Measurements from ENCODE around the gene ACKR2.
"Not testable (repeated sequence)": the region's sequence is repeated elsewhere in the genome, so short reads cannot be mapped to it uniquely, and the experiment has no call there.

The ACKR2 gene

GRCh38 chr3:42864321-42864950, 55.2 kb downstream of the ACKR2 start:
- DNase-seq, result no peak

- DNase-seq, result no peak
These were observed 56.0 kb downstream of the ACKR2 start for GRCh38 chr3:42865256-42865655.

DNA sequence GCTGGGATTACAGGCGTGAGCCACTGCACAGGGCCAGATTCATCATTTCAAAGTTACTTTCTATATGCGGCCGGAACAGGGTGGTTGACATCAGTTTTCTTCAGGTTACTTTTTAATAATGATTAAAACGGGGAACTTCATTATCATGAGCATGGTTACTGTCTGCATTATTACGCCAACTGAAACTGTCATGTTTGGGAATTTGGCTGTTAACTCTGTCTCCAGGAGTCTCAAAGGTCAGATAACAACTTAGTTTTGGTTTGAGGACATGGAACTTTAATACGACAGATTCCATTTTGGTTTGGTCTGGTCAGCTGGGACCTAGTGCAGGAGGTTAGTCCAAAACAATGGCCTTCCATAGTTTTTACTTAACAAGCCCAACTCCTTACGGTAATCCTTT, 57.9 kb downstream of the ACKR2 start:
- no peak for DNase-seq

- no peak for DNase-seq
These were observed 59.6 kb downstream of the ACKR2 start for GRCh38 chr3:42868841-42869240.

- DNase-seq, result no peak
These were observed 62.4 kb downstream of the ACKR2 start for GRCh38 chr3:42871592-42872196.

DNA sequence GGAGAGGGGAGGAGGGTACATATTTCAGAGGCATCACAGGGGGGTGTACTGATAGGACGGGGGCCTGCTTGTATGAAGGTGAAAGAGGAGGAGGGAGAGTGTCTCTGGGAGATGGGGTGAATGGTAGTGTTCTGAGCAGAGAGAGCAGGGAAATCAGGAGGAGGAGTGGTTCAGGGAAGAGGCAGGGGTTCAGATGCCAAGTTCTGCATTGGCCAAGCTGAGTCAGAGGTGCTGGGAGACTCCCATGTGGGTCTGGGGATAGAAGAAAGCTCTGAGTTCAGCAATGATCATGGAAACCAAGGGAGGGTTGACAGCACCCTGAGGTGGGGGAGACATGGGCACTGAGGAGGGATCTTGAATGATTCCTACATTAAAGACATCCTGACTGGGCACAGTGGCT, 63.5 kb downstream of the ACKR2 start:
- DNase-seq, result no peak

DNA sequence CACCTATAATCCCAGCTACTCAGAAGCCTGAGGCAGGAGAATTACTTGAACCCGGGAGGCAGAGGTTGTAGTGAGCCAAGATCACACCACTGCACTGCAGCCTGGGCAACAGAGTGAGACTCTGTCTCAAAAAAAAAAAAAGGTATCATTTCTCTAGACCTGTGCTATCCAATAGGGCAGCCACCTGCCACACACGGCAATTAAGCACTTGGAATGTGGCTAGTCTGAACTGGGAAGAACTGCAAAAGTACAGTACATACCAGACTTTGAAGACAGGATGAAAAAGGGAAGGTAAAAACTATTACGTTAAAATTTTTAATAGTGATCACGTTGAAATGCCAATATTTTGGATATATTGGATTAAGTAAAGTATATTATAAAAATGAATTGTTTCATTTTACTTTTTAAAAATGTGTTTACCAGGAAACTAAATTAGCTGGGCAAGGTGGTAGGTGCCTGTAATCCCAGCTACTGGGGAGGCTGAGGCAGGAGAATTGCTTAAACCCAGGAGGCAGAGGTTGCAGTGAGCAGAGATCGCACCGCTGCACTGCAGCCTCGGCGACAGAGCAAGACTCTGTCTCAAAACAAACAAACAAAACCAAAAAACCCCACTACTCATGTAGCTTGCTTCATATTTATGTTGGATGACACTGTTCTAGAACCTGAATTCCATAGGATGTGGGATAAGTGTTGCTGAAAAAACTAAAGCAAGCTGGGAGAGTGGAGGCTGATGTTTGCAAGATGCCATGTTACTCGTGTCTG, 64.2 kb downstream of the ACKR2 start:
- DNase-seq, result no peak

DNA sequence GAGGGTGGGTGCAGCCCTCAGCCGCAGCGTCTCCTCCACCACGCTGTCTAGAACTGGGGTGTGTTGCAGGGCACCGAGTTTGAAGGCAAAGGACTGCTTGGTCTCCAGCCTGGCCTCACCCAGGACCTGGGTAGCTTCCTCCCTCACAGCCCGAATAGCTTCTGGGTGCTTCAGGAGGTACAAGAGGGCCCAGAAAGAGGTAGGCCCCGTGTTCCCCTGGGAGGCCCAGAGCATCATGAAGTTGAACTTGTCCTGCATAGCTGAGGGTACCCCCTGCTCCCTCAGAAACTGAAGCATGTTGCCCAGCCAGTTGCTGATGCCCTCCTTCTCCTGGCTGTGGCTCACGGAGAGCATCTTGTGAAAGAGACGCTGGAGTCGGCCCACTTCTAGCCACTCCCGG, 65.5 kb downstream of the ACKR2 start:
- no peak for DNase-seq

GRCh38 chr3:42875325-42876151, 66.3 kb downstream of the ACKR2 start, which contains the start of gene CYP8B1:
Gene CYP8B1, minus strand, starts transcription at chr3:42875879. Its CDS starts 63 bp downstream, at chr3:42875816.
- no peak for DNase-seq

GRCh38 chr3:42876401-42876800, 67.2 kb downstream of the ACKR2 start:
- no peak for DNase-seq

GRCh38 chr3:42876940-42877720, 67.9 kb downstream of the ACKR2 start:
- DNase-seq, result no peak

- no peak for DNase-seq
These were observed 68.6 kb downstream of the ACKR2 start for GRCh38 chr3:42877881-42878280.

DNA sequence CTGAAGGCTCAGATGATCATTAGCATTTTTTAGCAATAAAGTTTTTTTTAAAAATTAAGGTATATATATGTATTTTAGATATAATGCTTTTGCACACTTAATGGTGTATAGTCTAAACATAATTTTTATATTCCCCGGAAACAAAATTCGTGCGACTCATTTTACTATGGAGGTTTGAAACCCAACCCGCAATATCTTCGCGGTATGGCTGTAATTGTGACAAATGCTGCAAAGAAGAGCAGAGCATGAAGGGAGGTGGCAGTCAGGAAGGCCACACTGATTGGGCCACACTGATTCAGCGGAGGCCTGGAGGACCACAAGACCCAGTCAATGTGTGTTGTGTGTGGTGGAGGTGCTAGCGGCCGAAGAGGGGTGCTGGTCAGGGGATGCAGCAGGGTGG, 70.9 kb downstream of the ACKR2 start:
- no peak for DNase-seq

- peak; percentile 80 for DNase-seq
These were observed 71.6 kb downstream of the ACKR2 start for GRCh38 chr3:42880601-42881451.

GRCh38 chr3:42883251-42883930, 74.1 kb downstream of the ACKR2 start:
- not testable (repeated sequence) for DNase-seq

DNA sequence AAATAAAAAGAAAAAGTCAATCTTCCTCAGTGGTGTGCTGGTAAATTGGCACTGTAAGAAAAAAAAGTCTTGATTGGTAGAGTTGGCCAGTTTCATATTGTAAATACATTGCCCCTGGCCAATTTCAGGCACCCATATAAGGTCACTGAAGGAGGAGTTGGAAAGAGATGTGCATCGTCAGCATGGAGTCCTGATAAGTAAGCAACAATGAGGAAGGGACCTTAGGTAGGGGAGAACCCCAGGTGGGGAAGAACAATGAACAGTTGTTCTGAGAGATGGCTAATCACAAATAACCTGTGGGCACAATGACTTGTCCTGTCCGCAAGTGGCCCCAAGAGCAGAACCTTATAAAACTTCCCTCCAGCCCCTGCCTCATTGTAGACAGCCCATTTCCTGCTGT, 75.1 kb downstream of the ACKR2 start:
- DNase-seq, result no peak

GRCh38 chr3:42886294-42886822, 77.1 kb downstream of the ACKR2 start:
- DNase-seq, result no peak

- DNase-seq, result no peak
These were observed 77.8 kb downstream of the ACKR2 start for GRCh38 chr3:42887084-42887483.

GRCh38 chr3:42891042-42891441, 81.8 kb downstream of the ACKR2 start:
- no peak for DNase-seq

GRCh38 chr3:42892169-42892568, 82.9 kb downstream of the ACKR2 start:
- DNase-seq, result no peak

DNA sequence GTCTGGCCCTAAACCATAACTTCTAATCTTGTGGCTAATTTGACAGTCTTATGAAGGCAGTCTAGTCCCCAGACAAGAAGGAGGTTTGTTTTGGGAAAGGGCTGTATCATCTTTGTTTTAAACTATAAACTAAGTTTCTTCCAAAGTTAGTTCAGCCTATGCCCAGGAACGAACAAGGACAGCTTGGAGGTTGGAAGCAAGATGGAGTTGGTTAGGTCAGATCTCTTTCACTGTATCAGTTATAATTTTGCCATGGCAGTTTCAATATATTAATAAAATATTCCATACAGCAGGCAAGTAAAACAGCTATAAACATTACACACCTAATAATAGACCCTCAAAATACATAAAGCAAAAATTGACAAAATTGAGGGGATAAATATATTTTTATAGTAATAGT, 83.6 kb downstream of the ACKR2 start:
- DNase-seq, result no peak
